ENCODE data around the gene PLA2G15. TPM values are rescaled to one million over a fixed set of nuclear protein-coding genes. Genes with fewer than 3 reads are reported as not detected.

The PLA2G15 gene
- total RNA-seq, 1 experiment from 2014 or later = 10.2 TPM

- ChIA-PET CTCF (interaction anchor here (0.7 to 1.6 kb wide), 2 partner anchors 122 to 332 kb away, joined by 3 to 8 read pairs; no protein-coding TSS in a partner anchor), POLR2A (no interaction called here)
- Mint-ChIP-seq H3K4me3 (no peak overlapping the region), H3K27me3 (ENCODE audit: low read depth) (no peaks in the 10 kb centered on the region), H3K9me3 (no peaks in the 10 kb centered on the region), H3K27ac (no peak overlapping the region), H3K36me3 (peaks cover 3% of the 10 kb centered on the region; the same call in 1 of the 2 replicates), H3K4me1 (peaks cover 11% of the 10 kb centered on the region)
- no peak for DNase-seq (ENCODE audit: low spot score)
- TF ChIP-seq ZNF138 (CRISPR knock-in tag; conservative IDR thresholded peaks at IDR 0.05) (no peak), ETV6 (CRISPR knock-in tag; IDR thresholded peaks at IDR 0.05) (no peak)
- ATAC-seq = no peak
These were observed 28.9 kb upstream of the PLA2G15 start for GRCh38 chr16:68216240-68216639.

GRCh38 chr16:68217506-68217905 is 27.7 kb upstream of the PLA2G15 start:
- Mint-ChIP-seq H3K4me1 (peaks cover 14% of the 10 kb centered on the region), H3K27me3 (ENCODE audit: low read depth) (no peaks in the 10 kb centered on the region), H3K9me3 (no peaks in the 10 kb centered on the region), H3K36me3 (no peaks in the 10 kb centered on the region), H3K4me3 (no peak overlapping the region), H3K27ac (peak overlapping the region; percentile 82)
- TF ChIP-seq JUN (CRISPR knock-in tag; IDR thresholded peaks at IDR 0.05) (no peak), ZNF425 (CRISPR knock-in tag; conservative IDR thresholded peaks at IDR 0.05) (no peak), FOXP1 (CRISPR knock-in tag; IDR thresholded peaks at IDR 0.05; ENCODE audit: borderline replicate concordance) (no peak), AFF4 (CRISPR knock-in tag; IDR thresholded peaks at IDR 0.05; ENCODE audit: borderline replicate concordance) (no peak), MLX (CRISPR knock-in tag; IDR thresholded peaks at IDR 0.05) (no peak), JAZF1 (CRISPR knock-in tag; IDR thresholded peaks at IDR 0.05) (no peak), GABPB1 (CRISPR knock-in tag; IDR thresholded peaks at IDR 0.05) (no peak), NR2C2 (CRISPR knock-in tag; IDR thresholded peaks at IDR 0.05) (no peak)
- TF ChIP-seq, protein P1, sequence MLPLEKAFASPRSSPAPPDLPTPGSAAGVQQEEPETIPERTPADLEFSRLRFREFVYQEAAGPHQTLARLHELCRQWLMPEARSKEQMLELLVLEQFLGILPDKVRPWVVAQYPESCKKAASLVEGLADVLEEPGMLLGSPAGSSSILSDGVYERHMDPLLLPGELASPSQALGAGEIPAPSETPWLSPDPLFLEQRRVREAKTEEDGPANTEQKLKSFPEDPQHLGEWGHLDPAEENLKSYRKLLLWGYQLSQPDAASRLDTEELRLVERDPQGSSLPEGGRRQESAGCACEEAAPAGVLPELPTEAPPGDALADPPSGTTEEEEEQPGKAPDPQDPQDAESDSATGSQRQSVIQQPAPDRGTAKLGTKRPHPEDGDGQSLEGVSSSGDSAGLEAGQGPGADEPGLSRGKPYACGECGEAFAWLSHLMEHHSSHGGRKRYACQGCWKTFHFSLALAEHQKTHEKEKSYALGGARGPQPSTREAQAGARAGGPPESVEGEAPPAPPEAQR (CRISPR knock-in tag; IDR thresholded peaks at IDR 0.05) = no peak
- TF ChIP-seq, protein P2, sequence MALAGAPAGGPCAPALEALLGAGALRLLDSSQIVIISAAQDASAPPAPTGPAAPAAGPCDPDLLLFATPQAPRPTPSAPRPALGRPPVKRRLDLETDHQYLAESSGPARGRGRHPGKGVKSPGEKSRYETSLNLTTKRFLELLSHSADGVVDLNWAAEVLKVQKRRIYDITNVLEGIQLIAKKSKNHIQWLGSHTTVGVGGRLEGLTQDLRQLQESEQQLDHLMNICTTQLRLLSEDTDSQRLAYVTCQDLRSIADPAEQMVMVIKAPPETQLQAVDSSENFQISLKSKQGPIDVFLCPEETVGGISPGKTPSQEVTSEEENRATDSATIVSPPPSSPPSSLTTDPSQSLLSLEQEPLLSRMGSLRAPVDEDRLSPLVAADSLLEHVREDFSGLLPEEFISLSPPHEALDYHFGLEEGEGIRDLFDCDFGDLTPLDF (CRISPR knock-in tag; IDR thresholded peaks at IDR 0.05) = no peak
- CTCF ChIA-PET = interaction anchor here (0.6 to 1.6 kb wide), 4 partner anchors 11 to 511 kb away, joined by 3 to 8 read pairs (median 6); partner anchors contain the start of gene SLC7A6
- POLR2A ChIA-PET = interaction anchor here (0.6 to 1.2 kb wide), 7 partner anchors 19 to 282 kb away, joined by 3 to 6 read pairs (median 4); partner anchors contain the start of gene ESRP2
- no peak for DNase-seq (ENCODE audit: low spot score)
- ATAC-seq = no peak

All from WTC11 (cell line).